ENCODE results near the gene MSMO1. TPM values are rescaled to one million over a fixed set of nuclear protein-coding genes. Genes with fewer than 3 reads are reported as not detected.
A peak's percentile ranks its signal among the peaks of the same experiment; 100 is the strongest.

MSMO1 gene
- total and polyA plus RNA-seq, 10 of the 15 experiments (the other 5 are each of a cell fraction or from before 2014, with no cell fraction given) = 63.6 to 168 (median 105) TPM

DNA sequence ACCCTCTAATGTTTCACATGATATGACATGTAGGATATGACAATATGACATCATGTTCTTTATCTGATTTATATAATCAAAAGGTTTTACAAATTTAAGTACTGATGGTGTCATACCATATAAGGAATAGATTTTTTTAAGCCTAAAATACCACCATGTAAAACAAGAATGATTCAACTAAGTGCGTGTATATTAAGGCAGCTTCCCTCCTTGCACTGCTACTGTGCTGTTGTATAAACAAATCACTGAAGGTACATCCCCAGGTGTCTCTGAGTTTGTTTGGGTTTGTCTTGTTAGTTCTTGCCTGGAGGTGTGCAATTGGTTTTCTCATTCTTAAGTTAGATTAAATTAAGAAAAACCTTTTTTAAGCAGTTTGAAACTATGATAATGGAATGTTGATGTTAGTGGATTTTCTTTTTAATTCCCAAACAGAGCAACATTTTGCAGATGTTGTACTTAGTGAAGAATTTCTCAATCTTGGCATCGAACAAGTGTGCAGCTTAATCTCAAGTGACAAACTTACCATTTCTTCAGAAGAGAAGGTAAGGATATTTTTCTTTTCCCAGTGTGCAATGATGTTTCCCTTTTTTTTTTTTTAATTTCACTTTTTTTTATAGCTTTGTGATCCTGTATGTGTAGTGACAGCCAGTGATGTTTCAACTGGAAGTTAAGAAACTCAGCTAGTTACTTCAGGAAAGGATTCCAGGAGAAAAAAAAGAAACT lies 33.4 kb upstream of the MSMO1 start (continued):
- TF ChIP-seq RAD21 (IDR thresholded peaks at IDR 0.05; ENCODE audit: insufficient read depth, low read depth, low read length) (no peak), IRF3 (IDR thresholded peaks at IDR 0.05) (no peak), BCL11A (IDR thresholded peaks at IDR 0.05; ENCODE audit: low read depth, low read length) (no peak), ZNF622 (IDR thresholded peaks at IDR 0.05) (no peak), ZBED1 (IDR thresholded peaks at IDR 0.05; ENCODE audit: borderline replicate concordance) (no peak), SMAD5 (IDR thresholded peaks at IDR 0.05; ENCODE audit: low read depth) (no peak), FOXK2 (IDR thresholded peaks at IDR 0.05) (no peak), JUNB (IDR thresholded peaks at IDR 0.05) (no peak)

DNA sequence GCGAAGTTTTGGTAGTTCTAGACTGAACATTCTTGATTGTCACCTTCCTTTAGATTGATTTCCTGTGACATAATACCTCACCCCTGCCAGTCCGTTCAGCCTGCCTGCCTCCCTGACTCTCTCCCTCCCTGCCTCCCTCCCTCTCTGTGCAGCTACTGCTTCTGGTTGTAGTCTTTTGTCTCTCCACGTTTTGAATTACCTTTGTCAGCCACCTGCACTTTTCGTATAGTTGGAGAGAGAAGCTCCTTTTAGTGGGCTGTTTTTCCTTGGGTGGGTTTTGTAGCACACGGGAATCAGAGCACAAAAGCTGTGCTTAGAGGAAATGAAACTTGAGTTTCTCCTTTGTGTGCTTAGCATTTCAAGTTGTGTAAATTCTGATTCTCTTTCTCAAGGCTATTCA lies 32.6 kb upstream of the MSMO1 start:
- ATAC-seq (peak; percentile 99), DNase-seq (ENCODE audit: low read depth, low spot score) (peak; percentile 25), FAIRE-seq (peak; percentile 91)
- Histone ChIP-seq H4K20me1 (ENCODE audit: control insufficient read depth, insufficient read depth) (no peaks in the 10 kb centered on the region), H3K9me3 (replicated peaks; ENCODE audit: control insufficient read depth, insufficient read depth, low read length) (no peaks in the 10 kb centered on the region; the same call in 2 of the 3 replicates), H3K4me2 (ENCODE audit: control insufficient read depth, insufficient read depth) (peak overlapping the region; percentile 71), H3K79me2 (ENCODE audit: control insufficient read depth, insufficient read depth, low read length) (no peaks in the 10 kb centered on the region), H3K4me1 (ENCODE audit: control insufficient read depth, insufficient read depth, low read length) (peaks cover 12% of the 10 kb centered on the region), H3K4me3 (0 out of 2 replicates have a peak overlapping the region, but pooled peaks have one; percentile 11), H3K27ac (ENCODE audit: control insufficient read depth, insufficient read depth) (peak overlapping the region; percentile 70), H3K36me3 (ENCODE audit: control insufficient read depth in 2 of 2, insufficient read depth in 2 of 2, low read length in 1 of 2) (peaks cover 2 to 10% of the 10 kb centered on the region in 2 experiments; a peak in 3 of 4 replicates), H3K27me3 (replicated peaks in 1 of 2; ENCODE audit: control insufficient read depth in 2 of 2, insufficient read depth in 2 of 2, low read length in 1 of 2) (no peaks in the 10 kb centered on the region), H3K9ac (ENCODE audit: control insufficient read depth, insufficient read depth, low read length) (no peak overlapping the region), H2AFZ (ENCODE audit: control insufficient read depth, low read depth, low read length) (peak overlapping the region; percentile 83)
- RAD21 ChIA-PET (ENCODE audit: unreplicated experiment) = interaction anchor here (0.7 to 1.8 kb wide), 3 partner anchors 32 to 745 kb away, joined by 3 to 8 read pairs (median 8); partner anchors contain the start of gene MSMO1
- intact Hi-C loops (cut with micrococcal nuclease; ENCODE audit: unreplicated experiment) (no loop called here), in situ Hi-C loops (cut with MboI) (no loop called here)
- POLR2A ChIA-PET = interaction anchor here (1.0 to 1.1 kb wide), 2 partner anchors 30 to 32 kb away, joined by 3 to 5 read pairs; partner anchors contain the start of gene MSMO1
- 5% methylated on average over 5 of the region's 5 CpGs for WGBS (ENCODE audit: insufficient coverage, insufficient replicate concordance, low lambda C conversion rate, missing lambda C conversion rate)
- CTCF ChIA-PET = interaction anchor here (0.6 to 2.4 kb wide), 4 partner anchors 19 to 164 kb away, joined by 3 to 7 read pairs (median 3); no protein-coding TSS in a partner anchor
- BruUV-seq (replicated peaks) = no TSS peak
- SMC1A ChIA-PET (ENCODE audit: uncharacterized antibody, unreplicated experiment) = interaction anchor here (1.1 to 2.7 kb wide), 4 partner anchors 11 to 164 kb away, joined by 3 to 10 read pairs (median 6); no protein-coding TSS in a partner anchor
- TF ChIP-seq HDAC2 (IDR thresholded peaks at IDR 0.05) = no peak
- peak; percentile 78 for TF ChIP-seq ATF7 (IDR thresholded peaks at IDR 0.05; ENCODE audit: low read depth)
- peak; percentile 32 for TF ChIP-seq PBX3 (IDR thresholded peaks at IDR 0.05; ENCODE audit: insufficient replicate concordance, low read depth, low read length)
- no peak for TF ChIP-seq CBX3 (IDR thresholded peaks at IDR 0.05; ENCODE audit: borderline replicate concordance, low read depth)
- TF ChIP-seq NKRF (conservative IDR thresholded peaks at IDR 0.05) = no peak
- TF ChIP-seq NFIC (IDR thresholded peaks at IDR 0.05; ENCODE audit: low read depth, low read length) = no peak
- TF ChIP-seq NRF1 (conservative IDR thresholded peaks at IDR 0.05; ENCODE audit: low read depth, low read length) = no peak
- 0 out of 2 replicates have a peak, but pooled peaks have one; percentile 14 for TF ChIP-seq ATF2 (IDR thresholded peaks at IDR 0.05; ENCODE audit: low read length)
- TF ChIP-seq RBBP5 (conservative IDR thresholded peaks at IDR 0.05) = no peak

All from GM12878 (cell line).